GM12892 (cell line): Measurements from ENCODE around the gene SCPEP1.

ENCODE experiments used
- POLR2A ChIP-seq: IDR thresholded peaks from 2 replicates; pipeline ENCODE4 v1.6.1; 2011; ENCODE audit warnings: low read depth, low read length, control low read depth
- POLR2AphosphoS5 ChIP-seq: IDR thresholded peaks from 2 replicates; pipeline ENCODE4 v1.6.1; 2011; ENCODE audit warnings: low read depth, low read length, control low read depth

- TF ChIP-seq POLR2AphosphoS5 (no peak), POLR2A (no peak)
Observed at GRCh38 chr17:56972111-56972730, 5.7 kb upstream of the SCPEP1 start.
